Liver (tissue), 9 donors: ENCODE measurements around the gene CFDP1. TPM values are rescaled to one million over a fixed set of nuclear protein-coding genes. Genes with fewer than 3 reads are reported as not detected.
A peak's percentile ranks its signal among the peaks of the same experiment; 100 is the strongest.

Experiments
- DNase-seq: peaks from one replicate; pipeline ENCODE4 v3.0.0-alpha.2; 2017; ENCODE audit warnings: low spot score
- H3K27ac ChIP-seq, 2 donors: one replicate each; pipeline ENCODE4 v1.7.0; 2013; ENCODE audit warnings: inconsistent platforms in 2 of 2, low read length in 2 of 2, control low read depth in 1 of 2, low read depth in 1 of 2, mild to moderate bottlenecking in 1 of 2
- H3K27me3 ChIP-seq, 4 donors: one replicate each; pipeline versions ENCODE4 v1.6.1 to v1.7.0; 2013; ENCODE audit warnings: low read length in 3 of 4, inconsistent platforms in 1 of 4, mild to moderate bottlenecking in 1 of 4, moderate library complexity in 1 of 4; ENCODE audit not compliant: control insufficient read depth in 4 of 4, insufficient read depth in 4 of 4
- H3K36me3 ChIP-seq, 4 donors: one replicate each; pipeline versions ENCODE4 v1.6.1 to v1.7.0; 2013; ENCODE audit warnings: low read length in 3 of 4, mild to moderate bottlenecking in 3 of 4, low read depth in 1 of 4, moderate library complexity in 1 of 4; ENCODE audit not compliant: control insufficient read depth in 4 of 4, insufficient read depth in 3 of 4
- H3K4me1 ChIP-seq, 4 donors: one replicate each; pipeline versions ENCODE4 v1.6.1 to v1.7.0; 2013; ENCODE audit warnings: low read length in 3 of 4, mild to moderate bottlenecking in 3 of 4, moderate library complexity in 1 of 4; ENCODE audit not compliant: control insufficient read depth in 4 of 4, insufficient read depth in 4 of 4
- H3K4me3 ChIP-seq, 3 donors: one replicate each; pipeline versions ENCODE4 v1.6.1 to v1.7.0; 2013; ENCODE audit warnings: low read length in 3 of 3, control low read depth in 1 of 3, low read depth in 1 of 3, mild to moderate bottlenecking in 1 of 3
- H3K9ac ChIP-seq, 2 donors: one replicate each; pipeline ENCODE4 v1.7.0; 2013; ENCODE audit warnings: low read length in 2 of 2, mild to moderate bottlenecking in 2 of 2, moderate library complexity in 2 of 2, control low read depth in 1 of 2, low read depth in 1 of 2
- H3K9me3 ChIP-seq, 4 donors: one replicate each; pipeline versions ENCODE4 v1.6.1 to v1.7.0; 2013; ENCODE audit warnings: low read length in 3 of 4; ENCODE audit not compliant: control insufficient read depth in 4 of 4
- EGR1 ChIP-seq, 2 donors: IDR thresholded peaks; 2 replicates each; pipeline ENCODE4 v1.6.1; 2016 to 2018; ENCODE audit warnings: antibody characterized with exemption in 2 of 2, low read depth in 2 of 2
- FOXA1 ChIP-seq: IDR thresholded peaks from 2 replicates; pipeline ENCODE4 v1.6.1; 2016; ENCODE audit warnings: antibody characterized with exemption
- FOXA2 ChIP-seq: IDR thresholded peaks from 2 replicates; pipeline ENCODE4 v1.6.1; 2016; ENCODE audit warnings: antibody characterized with exemption
- GABPA ChIP-seq, 2 donors: IDR thresholded peaks in 1 of 2; conservative IDR thresholded peaks in 1 of 2; 2 replicates each; pipeline ENCODE4 v1.6.1; 2016; ENCODE audit warnings: antibody characterized with exemption in 2 of 2, mild to moderate bottlenecking in 1 of 2, moderate library complexity in 1 of 2
- HNF4A ChIP-seq, 2 donors: conservative IDR thresholded peaks; 2 replicates each; pipeline ENCODE4 v1.6.1; 2016; ENCODE audit warnings: antibody characterized with exemption in 2 of 2, mild to moderate bottlenecking in 2 of 2
- HNF4G ChIP-seq: IDR thresholded peaks from 2 replicates; pipeline ENCODE4 v1.6.1; 2016; ENCODE audit warnings: antibody characterized with exemption
- JUND ChIP-seq, 2 donors: IDR thresholded peaks; 2 replicates each; pipeline ENCODE4 v1.6.1; 2016; ENCODE audit warnings: antibody characterized with exemption in 2 of 2
- NR2F2 ChIP-seq: IDR thresholded peaks from 2 replicates; pipeline ENCODE4 v1.6.1; 2016; ENCODE audit warnings: antibody characterized with exemption
- RAD21 ChIP-seq, 2 donors: IDR thresholded peaks; 2 replicates each; pipeline ENCODE4 v1.6.1; 2016; ENCODE audit warnings: antibody characterized with exemption in 2 of 2, mild to moderate bottlenecking in 2 of 2
- RXRA ChIP-seq, 2 donors: IDR thresholded peaks; 2 replicates each; pipeline ENCODE4 v1.6.1; 2017 to 2018; ENCODE audit warnings: antibody characterized with exemption in 2 of 2, mild to moderate bottlenecking in 1 of 2
- SP1 ChIP-seq: IDR thresholded peaks from 2 replicates; pipeline ENCODE4 v1.6.1; 2018; ENCODE audit warnings: antibody characterized with exemption, mild to moderate bottlenecking
- YY1 ChIP-seq: IDR thresholded peaks from 2 replicates; pipeline ENCODE4 v1.6.1; 2016; ENCODE audit warnings: antibody characterized with exemption, mild to moderate bottlenecking
- whole genome bisulfite sequencing: extraction: QIAGEN DNeasy Blood & Tissue Kit; methylation state at CpG from one replicate; pipeline ENCODE4 v1.1.7; 2013; 5-methylcytosine and 5-hydroxymethylcytosine counted together
- polyA plus RNA-seq, 2 donors: library from polyadenylated mRNA; stranded (reverse) in 1 of 2; unstranded in 1 of 2; fragments of 200-250 nt in 1 of 2; fragments of >200 nt in 1 of 2; fragmentation: Nextera tagmentation in 1 of 2; extraction: Ambion mirVana in 1 of 2; gene quantifications; one replicate each; pipeline versions ENCODE4 v1.2.1 to v1.2.3, GENCODE V29; 2013 to 2015
- total RNA-seq, 2 donors: library from RNA; depleted of rRNA; stranded (reverse); fragments of >200 nt; gene quantifications; one replicate each; pipeline ENCODE4 v1.2.3, GENCODE V29; 2014
- TF ChIP-seq, protein P1 (sequence below): IDR thresholded peaks from 2 replicates; pipeline ENCODE4 v1.6.1; 2016; ENCODE audit warnings: antibody characterized with exemption
- TF ChIP-seq, protein P2 (sequence below): IDR thresholded peaks from 2 replicates; pipeline ENCODE4 v1.6.1; 2016; ENCODE audit warnings: antibody characterized with exemption
- TF ChIP-seq, protein P3 (sequence below): fragments of 150-350 bp; IDR thresholded peaks from 2 replicates; pipeline ENCODE4 v1.5.1; 2017; ENCODE audit warnings: improper control_type of control experiment, low read depth, low read length; ENCODE audit not compliant: missing input control
- TF ChIP-seq, protein P4 (sequence below): IDR thresholded peaks from 2 replicates; pipeline ENCODE4 v1.6.1; 2016; ENCODE audit warnings: antibody characterized with exemption
- TF ChIP-seq, protein P5 (sequence below): IDR thresholded peaks from 2 replicates; pipeline ENCODE4 v1.6.1; 2016; ENCODE audit warnings: antibody characterized with exemption, mild to moderate bottlenecking
- donor health status: healthy.
- donor health status: healthy.
- donor health status: healthy.
- donor health status: healthy.
- donor health status: healthy.

CFDP1 gene
- total and polyA plus RNA-seq, 4 donors, result 20.5 to 49.2 (median 33.9) TPM

DNA sequence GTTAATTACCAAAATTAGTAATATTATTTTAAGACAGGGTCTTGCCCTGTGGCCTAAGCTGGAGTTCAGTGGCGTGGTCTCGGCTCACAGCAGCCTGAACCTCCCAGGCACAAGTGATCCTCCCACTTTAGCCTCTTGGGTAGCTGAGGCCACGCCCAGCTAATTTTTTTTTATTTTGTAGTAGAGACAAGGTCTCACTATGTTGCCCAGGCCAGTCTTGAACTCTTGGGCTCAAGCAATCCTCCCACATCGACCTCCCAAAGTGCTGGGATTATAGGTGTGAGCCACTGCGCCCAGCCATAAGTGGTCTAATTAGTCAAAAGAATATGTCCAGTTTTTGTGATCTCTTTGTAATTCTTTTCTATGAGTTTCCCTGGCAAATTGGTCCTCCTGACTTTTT is 12.0 kb upstream of the CFDP1 start:
- no peak overlapping the region for H3K27ac ChIP-seq
- WGBS, result 91% methylated on average over 5 of the region's 5 CpGs
- H3K4me3 ChIP-seq, result no peak overlapping the region
- H3K36me3 ChIP-seq, result peaks cover 0 to 3% (median 1%) of the 10 kb centered on the region in 4 donors
- H3K9me3 ChIP-seq, result no peaks in the 10 kb centered on the region
- TF ChIP-seq FOXA1 (no peak), JUND (IDR thresholded peaks at IDR 0.05) (no peak), NR2F2 (no peak), HNF4A (conservative IDR thresholded peaks at IDR 0.05) (no peak), RXRA (IDR thresholded peaks at IDR 0.05) (no peak)
- TF ChIP-seq, protein P1, sequence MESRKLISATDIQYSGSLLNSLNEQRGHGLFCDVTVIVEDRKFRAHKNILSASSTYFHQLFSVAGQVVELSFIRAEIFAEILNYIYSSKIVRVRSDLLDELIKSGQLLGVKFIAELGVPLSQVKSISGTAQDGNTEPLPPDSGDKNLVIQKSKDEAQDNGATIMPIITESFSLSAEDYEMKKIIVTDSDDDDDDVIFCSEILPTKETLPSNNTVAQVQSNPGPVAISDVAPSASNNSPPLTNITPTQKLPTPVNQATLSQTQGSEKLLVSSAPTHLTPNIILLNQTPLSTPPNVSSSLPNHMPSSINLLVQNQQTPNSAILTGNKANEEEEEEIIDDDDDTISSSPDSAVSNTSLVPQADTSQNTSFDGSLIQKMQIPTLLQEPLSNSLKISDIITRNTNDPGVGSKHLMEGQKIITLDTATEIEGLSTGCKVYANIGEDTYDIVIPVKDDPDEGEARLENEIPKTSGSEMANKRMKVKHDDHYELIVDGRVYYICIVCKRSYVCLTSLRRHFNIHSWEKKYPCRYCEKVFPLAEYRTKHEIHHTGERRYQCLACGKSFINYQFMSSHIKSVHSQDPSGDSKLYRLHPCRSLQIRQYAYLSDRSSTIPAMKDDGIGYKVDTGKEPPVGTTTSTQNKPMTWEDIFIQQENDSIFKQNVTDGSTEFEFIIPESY, result no peak
- TF ChIP-seq, protein P2, sequence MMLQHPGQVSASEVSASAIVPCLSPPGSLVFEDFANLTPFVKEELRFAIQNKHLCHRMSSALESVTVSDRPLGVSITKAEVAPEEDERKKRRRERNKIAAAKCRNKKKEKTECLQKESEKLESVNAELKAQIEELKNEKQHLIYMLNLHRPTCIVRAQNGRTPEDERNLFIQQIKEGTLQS, result no peak
- TF ChIP-seq, protein P3, sequence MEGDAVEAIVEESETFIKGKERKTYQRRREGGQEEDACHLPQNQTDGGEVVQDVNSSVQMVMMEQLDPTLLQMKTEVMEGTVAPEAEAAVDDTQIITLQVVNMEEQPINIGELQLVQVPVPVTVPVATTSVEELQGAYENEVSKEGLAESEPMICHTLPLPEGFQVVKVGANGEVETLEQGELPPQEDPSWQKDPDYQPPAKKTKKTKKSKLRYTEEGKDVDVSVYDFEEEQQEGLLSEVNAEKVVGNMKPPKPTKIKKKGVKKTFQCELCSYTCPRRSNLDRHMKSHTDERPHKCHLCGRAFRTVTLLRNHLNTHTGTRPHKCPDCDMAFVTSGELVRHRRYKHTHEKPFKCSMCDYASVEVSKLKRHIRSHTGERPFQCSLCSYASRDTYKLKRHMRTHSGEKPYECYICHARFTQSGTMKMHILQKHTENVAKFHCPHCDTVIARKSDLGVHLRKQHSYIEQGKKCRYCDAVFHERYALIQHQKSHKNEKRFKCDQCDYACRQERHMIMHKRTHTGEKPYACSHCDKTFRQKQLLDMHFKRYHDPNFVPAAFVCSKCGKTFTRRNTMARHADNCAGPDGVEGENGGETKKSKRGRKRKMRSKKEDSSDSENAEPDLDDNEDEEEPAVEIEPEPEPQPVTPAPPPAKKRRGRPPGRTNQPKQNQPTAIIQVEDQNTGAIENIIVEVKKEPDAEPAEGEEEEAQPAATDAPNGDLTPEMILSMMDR, result no peak
- H3K27me3 ChIP-seq, result no peaks in the 10 kb centered on the region
- H3K9ac ChIP-seq, result no peak overlapping the region
- no peak for DNase-seq
- no peaks in the 10 kb centered on the region for H3K4me1 ChIP-seq

DNA sequence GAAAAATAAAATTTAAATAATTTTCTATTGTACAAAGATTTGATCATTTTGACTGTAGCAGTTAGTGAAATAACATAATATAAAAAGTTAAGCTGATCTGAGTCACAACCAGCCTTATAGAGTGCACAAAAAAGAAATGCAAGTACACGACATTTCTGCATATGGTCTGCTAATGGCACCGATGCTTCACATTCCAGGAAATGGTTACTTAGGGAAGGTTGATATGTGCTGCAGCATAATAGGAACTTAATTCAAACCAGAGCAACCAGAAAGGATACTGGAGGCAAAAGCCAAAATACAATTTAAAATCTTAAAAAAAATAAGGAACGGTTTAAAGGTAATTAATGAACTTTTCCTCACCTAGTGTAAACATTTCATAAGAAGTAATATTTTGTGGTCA is 10.0 kb upstream of the CFDP1 start:
- TF ChIP-seq RAD21 (IDR thresholded peaks at IDR 0.05), result no peak
- H3K9ac ChIP-seq, result no peak overlapping the region
- no peak for DNase-seq
- WGBS, result 86% methylated on average over 3 of the region's 3 CpGs
- H3K36me3 ChIP-seq, result peaks cover 0 to 3% (median 0%) of the 10 kb centered on the region in 4 donors
- no peak overlapping the region for H3K4me3 ChIP-seq
- H3K9me3 ChIP-seq, result no peaks in the 10 kb centered on the region
- H3K4me1 ChIP-seq, result no peaks in the 10 kb centered on the region
- no peaks in the 10 kb centered on the region for H3K27me3 ChIP-seq
- H3K27ac ChIP-seq, result no peak overlapping the region

DNA sequence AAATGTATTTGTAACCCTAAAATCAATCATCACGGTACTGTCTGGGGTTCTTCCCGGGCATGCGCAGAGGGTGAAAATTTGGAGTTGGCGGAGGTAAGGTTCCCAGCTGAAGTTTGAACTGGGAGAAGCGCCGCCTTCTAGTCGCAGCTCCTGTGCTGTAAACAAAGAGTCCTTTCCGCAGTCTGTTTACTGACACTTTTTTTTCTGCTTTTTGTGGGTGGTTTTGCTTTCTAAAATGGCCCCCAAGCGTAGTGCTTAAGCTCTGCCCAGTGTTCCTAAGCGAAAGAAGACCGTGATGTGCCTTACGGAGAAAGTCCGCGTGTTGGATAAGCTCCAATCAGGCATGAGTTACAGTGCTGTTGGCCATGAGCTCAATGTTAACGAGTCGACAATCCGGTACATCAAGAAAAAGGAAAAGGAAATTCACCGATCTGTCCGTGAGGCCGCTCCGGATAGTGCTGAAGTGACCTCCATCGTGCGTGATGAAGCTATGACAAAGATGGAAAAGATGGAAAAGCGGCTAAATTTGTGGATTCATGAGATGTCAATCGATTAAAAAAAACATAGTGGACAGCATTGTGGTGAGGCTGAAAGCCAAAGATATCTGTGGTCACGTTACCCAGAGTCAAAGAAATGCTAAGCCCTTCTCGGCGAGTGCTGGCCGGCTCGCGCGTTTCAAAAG is 570 bp upstream of the CFDP1 start:
- peak overlapping the region; percentile 71 to 99 (median 96) for H3K4me3 ChIP-seq
- WGBS, result 2% methylated on average over 32 of the region's 32 CpGs
- DNase-seq, result peak; percentile 80
- H3K27me3 ChIP-seq, result no peaks in the 10 kb centered on the region
- H3K36me3 ChIP-seq, result no peaks in the 10 kb centered on the region
- H3K4me1 ChIP-seq, result peaks cover 0 to 16% (median 4%) of the 10 kb centered on the region in 4 donors
- no peaks in the 10 kb centered on the region for H3K9me3 ChIP-seq
- peak overlapping the region; percentile 71 to 75 for H3K9ac ChIP-seq
- H3K27ac ChIP-seq, result peak overlapping the region; percentile 95 to 97
- TF ChIP-seq, protein P1, result no peak
- no peak for TF ChIP-seq RAD21 (IDR thresholded peaks at IDR 0.05)
- TF ChIP-seq, protein P4, sequence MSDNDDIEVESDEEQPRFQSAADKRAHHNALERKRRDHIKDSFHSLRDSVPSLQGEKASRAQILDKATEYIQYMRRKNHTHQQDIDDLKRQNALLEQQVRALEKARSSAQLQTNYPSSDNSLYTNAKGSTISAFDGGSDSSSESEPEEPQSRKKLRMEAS, result no peak
- peak; percentile 11 for TF ChIP-seq HNF4G
- peak; percentile 21 to 49 for TF ChIP-seq HNF4A (conservative IDR thresholded peaks at IDR 0.05)
- TF ChIP-seq JUND (IDR thresholded peaks at IDR 0.05), result no peak
- TF ChIP-seq SP1, result peak; percentile 38
- TF ChIP-seq, protein P5, sequence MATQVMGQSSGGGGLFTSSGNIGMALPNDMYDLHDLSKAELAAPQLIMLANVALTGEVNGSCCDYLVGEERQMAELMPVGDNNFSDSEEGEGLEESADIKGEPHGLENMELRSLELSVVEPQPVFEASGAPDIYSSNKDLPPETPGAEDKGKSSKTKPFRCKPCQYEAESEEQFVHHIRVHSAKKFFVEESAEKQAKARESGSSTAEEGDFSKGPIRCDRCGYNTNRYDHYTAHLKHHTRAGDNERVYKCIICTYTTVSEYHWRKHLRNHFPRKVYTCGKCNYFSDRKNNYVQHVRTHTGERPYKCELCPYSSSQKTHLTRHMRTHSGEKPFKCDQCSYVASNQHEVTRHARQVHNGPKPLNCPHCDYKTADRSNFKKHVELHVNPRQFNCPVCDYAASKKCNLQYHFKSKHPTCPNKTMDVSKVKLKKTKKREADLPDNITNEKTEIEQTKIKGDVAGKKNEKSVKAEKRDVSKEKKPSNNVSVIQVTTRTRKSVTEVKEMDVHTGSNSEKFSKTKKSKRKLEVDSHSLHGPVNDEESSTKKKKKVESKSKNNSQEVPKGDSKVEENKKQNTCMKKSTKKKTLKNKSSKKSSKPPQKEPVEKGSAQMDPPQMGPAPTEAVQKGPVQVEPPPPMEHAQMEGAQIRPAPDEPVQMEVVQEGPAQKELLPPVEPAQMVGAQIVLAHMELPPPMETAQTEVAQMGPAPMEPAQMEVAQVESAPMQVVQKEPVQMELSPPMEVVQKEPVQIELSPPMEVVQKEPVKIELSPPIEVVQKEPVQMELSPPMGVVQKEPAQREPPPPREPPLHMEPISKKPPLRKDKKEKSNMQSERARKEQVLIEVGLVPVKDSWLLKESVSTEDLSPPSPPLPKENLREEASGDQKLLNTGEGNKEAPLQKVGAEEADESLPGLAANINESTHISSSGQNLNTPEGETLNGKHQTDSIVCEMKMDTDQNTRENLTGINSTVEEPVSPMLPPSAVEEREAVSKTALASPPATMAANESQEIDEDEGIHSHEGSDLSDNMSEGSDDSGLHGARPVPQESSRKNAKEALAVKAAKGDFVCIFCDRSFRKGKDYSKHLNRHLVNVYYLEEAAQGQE, result peak; percentile 87
- no peak for TF ChIP-seq EGR1 (IDR thresholded peaks at IDR 0.05; ENCODE audit: low read depth in 2 of 2)
- no peak for TF ChIP-seq FOXA2
- TF ChIP-seq, protein P2, result no peak
- no peak for TF ChIP-seq RXRA (IDR thresholded peaks at IDR 0.05)
- peak in 1 of 2 donors; percentile 50 for TF ChIP-seq GABPA (IDR thresholded peaks at IDR 0.05 in 1 of 2, conservative IDR thresholded peaks at IDR 0.05 in 1 of 2)
- TF ChIP-seq YY1, result peak; percentile 98
- no peak for TF ChIP-seq FOXA1
